HG03439 (cell line): ENCODE data around the gene ACYP1.

Experiments
- ATAC-seq: cut with Tn5 transposase; IDR thresholded peaks from one replicate; pipeline ENCODE4 v1.9.1; 2021; ENCODE audit warnings: mild to moderate bottlenecking, moderate library complexity; ENCODE audit not compliant: unreplicated experiment

ACYP1 gene

GRCh38 chr14:75063491-75064204, at the start of gene ACYP1:
Gene ACYP1, minus strand, starts transcription at chr14:75064024. Its CDS starts 471 bp downstream, at chr14:75063553.
- peak; percentile 95 for ATAC-seq

GRCh38 chr14:75109877-75110276, 46.1 kb upstream of the ACYP1 start:
- no peak for ATAC-seq

- ATAC-seq = no peak
Observed at GRCh38 chr14:75107186-75107585, 43.4 kb upstream of the ACYP1 start.

- no peak for ATAC-seq
Observed at GRCh38 chr14:75101491-75101890, 37.7 kb upstream of the ACYP1 start.

GRCh38 chr14:75098682-75099081, 34.9 kb upstream of the ACYP1 start:
- ATAC-seq = no peak

- no peak for ATAC-seq
Observed at GRCh38 chr14:75098212-75098611, 34.4 kb upstream of the ACYP1 start.

GRCh38 chr14:75096959-75097358, 33.1 kb upstream of the ACYP1 start:
- no peak for ATAC-seq

- ATAC-seq = no peak
Observed at GRCh38 chr14:75095690-75096089, 31.9 kb upstream of the ACYP1 start.

- no peak for ATAC-seq
Observed at GRCh38 chr14:75094896-75095295, 31.1 kb upstream of the ACYP1 start.

- no peak for ATAC-seq
Observed at GRCh38 chr14:75092698-75093097, 28.9 kb upstream of the ACYP1 start.

- ATAC-seq = no peak
Observed at GRCh38 chr14:75091251-75091650, 27.4 kb upstream of the ACYP1 start.

GRCh38 chr14:75090353-75090752, 26.5 kb upstream of the ACYP1 start:
- no peak for ATAC-seq

GRCh38 chr14:75088566-75089373, 24.9 kb upstream of the ACYP1 start:
- no peak for ATAC-seq

GRCh38 chr14:75088153-75088552, 24.3 kb upstream of the ACYP1 start:
- no peak for ATAC-seq

- ATAC-seq = no peak
Observed at GRCh38 chr14:75084513-75084912, 20.7 kb upstream of the ACYP1 start.

- ATAC-seq = no peak
Observed at GRCh38 chr14:75083271-75083670, 19.4 kb upstream of the ACYP1 start.

- ATAC-seq = no peak
Observed at GRCh38 chr14:75081660-75082229, 17.9 kb upstream of the ACYP1 start.

- no peak for ATAC-seq
Observed at GRCh38 chr14:75079521-75079920, 15.7 kb upstream of the ACYP1 start.

- no peak for ATAC-seq
Observed at GRCh38 chr14:75077794-75078193, 14.0 kb upstream of the ACYP1 start.

- no peak for ATAC-seq
Observed at GRCh38 chr14:75070383-75070782, 6.6 kb upstream of the ACYP1 start.

GRCh38 chr14:75069811-75070145, 6.0 kb upstream of the ACYP1 start:
- ATAC-seq = no peak
